Left ventricle myocardium superior (tissue), 1 donor: ENCODE measurements around the gene SFTA2. TPM values are rescaled to one million over a fixed set of nuclear protein-coding genes. Genes with fewer than 3 reads are reported as not detected.

ENCODE experiments used
- ATAC-seq: fragments of 200-7000 bp; cut with Tn5 transposase; one replicate; pipeline ENCODE4 v1.9.1; 2020; ENCODE audit warnings: mild to moderate bottlenecking, moderate library complexity
- DNase-seq: peaks from one replicate; pipeline ENCODE4 v3.0.0-alpha.2; 2020
- intact Hi-C: fragments of 100-400 bp; cut with micrococcal nuclease; formaldehyde crosslinking; loops from one replicate; pipeline ENCODE4 v1.11.0; 2022
- total RNA-seq: library from RNA; stranded (reverse); fragmentation: NEBNext Ultra II Directional; extraction: Animal tissue kit (Norgen Biotek cat#: 25700); gene quantifications from one replicate; pipeline ENCODE4 v1.2.1, GENCODE V29; 2021
- donor health status: DM: no; HTN: yes; CAD: no; lungs with severe emphysema.

The SFTA2 gene
- total RNA-seq, 1 donor from 2014 or later = not detected

GRCh38 chr6:30894381-30894780 is 37.6 kb downstream of the SFTA2 start:
- DNase-seq (no peak), ATAC-seq (no peak)
- intact Hi-C loops = no loop called here

- ATAC-seq (no peak), DNase-seq (no peak)
- intact Hi-C loops = no loop called here
These were observed 38.3 kb downstream of the SFTA2 start for GRCh38 chr6:30893666-30894065.

GRCh38 chr6:30893001-30893591 is 38.9 kb downstream of the SFTA2 start:
- DNase-seq (no peak), ATAC-seq (no peak)
- intact Hi-C loops = no loop called here

- ATAC-seq = no peak
These were observed 40.0 kb downstream of the SFTA2 start for GRCh38 chr6:30891816-30892538.

GRCh38 chr6:30891450-30891723 is 40.6 kb downstream of the SFTA2 start:
- intact Hi-C loops = no loop called here
- ATAC-seq = no peak
- no peak for DNase-seq

More at GRCh38 chr6:30891816-30892538, 40.0 kb downstream of the SFTA2 start:
- no peak for DNase-seq
- intact Hi-C loops = no loop called here

- intact Hi-C loops = no loop called here
- DNase-seq (no peak), ATAC-seq (no peak)
These were observed 41.1 kb downstream of the SFTA2 start for GRCh38 chr6:30890646-30891449.

GRCh38 chr6:30889921-30890645 is 41.9 kb downstream of the SFTA2 start:
- DNase-seq (no peak), ATAC-seq (no peak)
- intact Hi-C loops = no loop called here

GRCh38 chr6:30889496-30889885 is 42.5 kb downstream of the SFTA2 start:
- DNase-seq (no peak), ATAC-seq (no peak)
- intact Hi-C loops = no loop called here

GRCh38 chr6:30888816-30889495 is 43.0 kb downstream of the SFTA2 start:
- DNase-seq (no peak), ATAC-seq (no peak)
- intact Hi-C loops = no loop called here

- intact Hi-C loops = no loop called here
- DNase-seq = no peak
- no peak for ATAC-seq
These were observed 43.8 kb downstream of the SFTA2 start for GRCh38 chr6:30887901-30888815.

- DNase-seq (no peak), ATAC-seq (no peak)
- intact Hi-C loops = no loop called here
These were observed 45.1 kb downstream of the SFTA2 start for GRCh38 chr6:30886897-30887255.

GRCh38 chr6:30885999-30886896 is 45.7 kb downstream of the SFTA2 start:
- intact Hi-C loops = no loop called here
- DNase-seq (peak; percentile 59), ATAC-seq (peak; percentile 56)

- DNase-seq (no peak), ATAC-seq (peak; percentile 9)
- intact Hi-C loops = no loop called here
These were observed 46.4 kb downstream of the SFTA2 start for GRCh38 chr6:30885481-30885998.

GRCh38 chr6:30884521-30885480 is 47.2 kb downstream of the SFTA2 start:
- ATAC-seq (peak; percentile 64), DNase-seq (peak; percentile 59)
- intact Hi-C loops = no loop called here

GRCh38 chr6:30883685-30884520 is 48.1 kb downstream of the SFTA2 start, which contains the start of gene DDR1:
Gene DDR1 (plus strand): TSS chr6:30884519. CDS start chr6:30888730, 4,211 bp downstream.
- ATAC-seq (peak; percentile 81), DNase-seq (peak; percentile 85)
- intact Hi-C loops = no loop called here
